ENCODE results near the gene LOXL1. TPM values are rescaled to one million over a fixed set of nuclear protein-coding genes. Genes with fewer than 3 reads are reported as not detected.

LOXL1 gene
- total and polyA plus RNA-seq, 9 of the 15 experiments (the other 6 are each of a cell fraction or from before 2014, with no cell fraction given), result 0.14 TPM; not detected in 8

DNA sequence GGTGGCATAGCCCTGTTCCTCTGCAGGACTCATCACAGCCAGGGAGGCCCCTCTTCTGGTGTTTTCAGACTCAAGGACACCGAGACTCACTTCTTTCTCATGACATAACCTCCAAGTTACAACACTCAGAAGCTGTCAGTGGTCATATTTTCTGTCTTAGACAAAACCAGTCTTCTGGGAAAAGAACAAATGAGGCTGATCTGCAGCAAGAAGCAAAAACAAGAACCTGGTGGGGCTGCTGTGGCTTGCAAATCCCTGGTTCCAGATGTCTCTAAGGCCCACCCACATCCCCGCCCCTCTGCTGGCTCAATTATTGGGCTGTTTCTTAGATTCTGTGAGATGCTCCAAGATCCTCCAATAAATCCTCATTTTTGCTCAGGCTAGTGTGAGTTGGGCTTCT is 16.6 kb upstream of the LOXL1 start:
- no peaks in the 10 kb centered on the region for H3K36me3 ChIP-seq (ENCODE audit: control insufficient read depth, insufficient read depth, low read length)
- no peaks in the 10 kb centered on the region for H3K9me3 ChIP-seq (replicated peaks; ENCODE audit: control insufficient read depth, insufficient read depth, low read depth, low read length)
- no peak for ATAC-seq
- ChIA-PET CTCF (ENCODE audit: low intra/inter-chr PET ratio) (interaction anchor here (0.6 kb wide), 1 partner anchor 10 kb away, joined by 3 read pairs; no protein-coding TSS in a partner anchor), POLR2A (interaction anchor here (1.1 kb wide), 1 partner anchor 36 kb away, joined by 3 read pairs; the partner anchor contains the start of gene TBC1D21)
- intact Hi-C loops (cut with micrococcal nuclease) (loop anchor here (5.0 kb wide), 1 partner anchor 197 kb away; no protein-coding TSS in a partner anchor), in situ Hi-C loops (cut with MboI) (no loop called here)
- H2AFZ ChIP-seq (ENCODE audit: low read depth, low read length), result no peak overlapping the region
- no peak for FAIRE-seq
- no peaks in the 10 kb centered on the region for H3K4me1 ChIP-seq (replicated peaks in 1 of 2; ENCODE audit: control insufficient read depth in 2 of 2, insufficient read depth in 2 of 2, low read length in 2 of 2)
- H3K79me2 ChIP-seq (ENCODE audit: control insufficient read depth, insufficient read depth, low read length), result no peaks in the 10 kb centered on the region
- H3K4me2 ChIP-seq (ENCODE audit: insufficient read depth, low read length), result no peak overlapping the region
- peaks cover 4% of the 10 kb centered on the region; the same call in 1 of the 2 replicates for H4K20me1 ChIP-seq (replicated peaks; ENCODE audit: control insufficient read depth, insufficient read depth, low read length)
- DNase-seq (ENCODE audit: extremely low read depth in 1 of 4, low spot score in 3 of 4), result no peak
- H3K27ac ChIP-seq (ENCODE audit: extremely low read depth, low read depth, low read length), result no peak overlapping the region
- 0% methylated on average over 2 of the region's 2 CpGs for WGBS (ENCODE audit: insufficient coverage, low coverage, missing lambda C conversion rate)
- peaks cover 0 to 35% of the 10 kb centered on the region in 2 experiments; a peak in 3 of 5 replicates for H3K27me3 ChIP-seq (ENCODE audit: control insufficient read depth in 2 of 2, insufficient read depth in 2 of 2, low read length in 2 of 2)
- no peak overlapping the region for H3K9ac ChIP-seq (ENCODE audit: insufficient read depth in 1 of 2, low read depth in 2 of 2, low read length in 2 of 2)
- H3K9me1 ChIP-seq (ENCODE audit: control insufficient read depth, insufficient read depth, low read length), result no peaks in the 10 kb centered on the region
- no TSS peak for BruUV-seq (replicated peaks)
- H3K4me3 ChIP-seq, result no peak overlapping the region
- TF ChIP-seq, protein P1, sequence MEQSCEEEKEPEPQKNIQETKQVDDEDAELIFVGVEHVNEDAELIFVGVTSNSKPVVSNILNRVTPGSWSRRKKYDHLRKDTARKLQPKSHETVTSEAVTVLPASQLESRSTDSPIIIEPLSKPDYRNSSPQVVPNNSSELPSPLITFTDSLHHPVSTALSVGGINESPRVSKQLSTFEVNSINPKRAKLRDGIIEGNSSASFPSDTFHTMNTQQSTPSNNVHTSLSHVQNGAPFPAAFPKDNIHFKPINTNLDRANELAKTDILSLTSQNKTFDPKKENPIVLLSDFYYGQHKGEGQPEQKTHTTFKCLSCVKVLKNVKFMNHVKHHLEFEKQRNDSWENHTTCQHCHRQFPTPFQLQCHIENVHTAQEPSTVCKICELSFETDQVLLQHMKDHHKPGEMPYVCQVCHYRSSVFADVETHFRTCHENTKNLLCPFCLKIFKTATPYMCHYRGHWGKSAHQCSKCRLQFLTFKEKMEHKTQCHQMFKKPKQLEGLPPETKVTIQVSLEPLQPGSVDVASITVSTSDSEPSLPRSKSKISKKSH (CRISPR knock-in tag; IDR thresholded peaks at IDR 0.05), result no peak
- TF ChIP-seq ZNF764 (CRISPR knock-in tag; IDR thresholded peaks at IDR 0.05; ENCODE audit: low read depth) (no peak), ETV5 (CRISPR knock-in tag; IDR thresholded peaks at IDR 0.05; ENCODE audit: low read depth) (no peak), OTX1 (CRISPR knock-in tag; IDR thresholded peaks at IDR 0.05) (no peak), TFAM (CRISPR knock-in tag; conservative IDR thresholded peaks at IDR 0.05) (no peak), KLF16 (IDR thresholded peaks at IDR 0.05) (no peak), ESRRA (IDR thresholded peaks at IDR 0.05; ENCODE audit: borderline replicate concordance, low read depth) (no peak), TEAD4 (IDR thresholded peaks at IDR 0.05; ENCODE audit: low read length) (no peak), TEAD4 (CRISPR knock-in tag; IDR thresholded peaks at IDR 0.05; ENCODE audit: borderline replicate concordance) (no peak), ZKSCAN3 (CRISPR knock-in tag; IDR thresholded peaks at IDR 0.05) (no peak), NFIX (CRISPR knock-in tag; IDR thresholded peaks at IDR 0.05; ENCODE audit: low read depth) (no peak)
- TF ChIP-seq, protein P2, sequence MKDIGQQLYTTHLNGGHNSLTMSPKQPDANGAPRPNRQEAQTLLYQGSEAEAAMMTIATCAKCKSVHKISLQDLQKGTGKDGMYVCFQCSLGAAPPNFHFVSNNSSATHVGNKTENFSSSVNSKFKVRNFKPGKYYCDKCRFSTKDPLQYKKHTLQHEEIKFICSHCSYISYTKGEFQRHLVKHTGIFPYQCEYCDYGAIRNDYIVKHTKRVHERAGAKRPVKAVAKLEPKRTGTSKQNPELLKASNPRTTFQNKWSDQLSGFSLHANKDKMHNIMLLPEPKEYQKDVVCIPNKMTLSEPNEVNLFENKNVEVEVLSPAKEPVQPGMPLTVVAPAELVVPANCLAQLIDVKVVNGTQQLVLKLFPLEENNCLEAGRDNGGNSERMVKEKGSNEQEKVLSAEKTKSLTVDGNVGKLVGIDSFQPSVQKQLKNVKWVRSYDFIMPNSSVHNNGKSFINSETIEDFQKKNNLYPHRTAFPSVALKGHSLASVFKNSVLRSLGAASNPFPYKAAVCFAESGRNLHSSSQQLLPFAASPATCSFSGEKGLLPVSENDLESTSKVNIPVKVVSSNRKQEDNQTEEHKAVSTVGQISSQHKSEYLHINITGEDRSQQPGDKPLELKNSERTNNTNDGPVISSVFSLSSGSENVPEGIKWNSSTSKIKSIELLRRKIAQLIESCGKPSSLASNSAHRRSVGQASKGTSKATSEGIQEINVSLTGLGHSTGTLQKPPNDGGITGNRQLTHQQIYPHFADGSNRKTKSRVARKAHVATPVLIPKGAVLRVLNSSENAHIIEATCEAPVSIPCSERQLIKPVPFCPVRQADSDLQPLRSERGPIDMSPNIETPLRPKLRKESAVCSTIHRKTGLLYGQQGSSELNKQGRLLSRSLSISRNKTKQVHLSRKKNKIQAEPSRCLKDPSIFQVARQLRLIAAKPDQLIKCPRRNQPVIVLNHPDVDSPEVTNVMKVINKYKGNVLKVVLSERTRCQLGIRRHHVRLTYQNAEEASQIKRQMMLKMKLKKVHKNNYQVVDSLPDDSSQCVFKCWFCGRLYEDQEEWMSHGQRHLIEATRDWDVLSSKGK (CRISPR knock-in tag; IDR thresholded peaks at IDR 0.05), result no peak
- TF ChIP-seq, protein P3, sequence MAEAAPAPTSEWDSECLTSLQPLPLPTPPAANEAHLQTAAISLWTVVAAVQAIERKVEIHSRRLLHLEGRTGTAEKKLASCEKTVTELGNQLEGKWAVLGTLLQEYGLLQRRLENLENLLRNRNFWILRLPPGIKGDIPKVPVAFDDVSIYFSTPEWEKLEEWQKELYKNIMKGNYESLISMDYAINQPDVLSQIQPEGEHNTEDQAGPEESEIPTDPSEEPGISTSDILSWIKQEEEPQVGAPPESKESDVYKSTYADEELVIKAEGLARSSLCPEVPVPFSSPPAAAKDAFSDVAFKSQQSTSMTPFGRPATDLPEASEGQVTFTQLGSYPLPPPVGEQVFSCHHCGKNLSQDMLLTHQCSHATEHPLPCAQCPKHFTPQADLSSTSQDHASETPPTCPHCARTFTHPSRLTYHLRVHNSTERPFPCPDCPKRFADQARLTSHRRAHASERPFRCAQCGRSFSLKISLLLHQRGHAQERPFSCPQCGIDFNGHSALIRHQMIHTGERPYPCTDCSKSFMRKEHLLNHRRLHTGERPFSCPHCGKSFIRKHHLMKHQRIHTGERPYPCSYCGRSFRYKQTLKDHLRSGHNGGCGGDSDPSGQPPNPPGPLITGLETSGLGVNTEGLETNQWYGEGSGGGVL (CRISPR knock-in tag; IDR thresholded peaks at IDR 0.05), result no peak
- TF ChIP-seq, protein P4, sequence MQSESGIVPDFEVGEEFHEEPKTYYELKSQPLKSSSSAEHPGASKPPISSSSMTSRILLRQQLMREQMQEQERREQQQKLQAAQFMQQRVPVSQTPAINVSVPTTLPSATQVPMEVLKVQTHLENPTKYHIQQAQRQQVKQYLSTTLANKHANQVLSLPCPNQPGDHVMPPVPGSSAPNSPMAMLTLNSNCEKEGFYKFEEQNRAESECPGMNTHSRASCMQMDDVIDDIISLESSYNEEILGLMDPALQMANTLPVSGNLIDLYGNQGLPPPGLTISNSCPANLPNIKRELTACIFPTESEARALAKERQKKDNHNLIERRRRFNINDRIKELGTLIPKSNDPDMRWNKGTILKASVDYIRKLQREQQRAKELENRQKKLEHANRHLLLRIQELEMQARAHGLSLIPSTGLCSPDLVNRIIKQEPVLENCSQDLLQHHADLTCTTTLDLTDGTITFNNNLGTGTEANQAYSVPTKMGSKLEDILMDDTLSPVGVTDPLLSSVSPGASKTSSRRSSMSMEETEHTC (IDR thresholded peaks at IDR 0.05), result no peak

Data from K562 (cell line).